SU-DHL-6 (cell line): ENCODE measurements around the gene GALNT14.

Experiments used
- CTCF ChIP-seq: fragments of 200-600 bp; sonication (generic); IDR thresholded peaks from one replicate; pipeline ENCODE4 v1.5.1; 2017; ENCODE audit warnings: antibody characterized with exemption, mild to moderate bottlenecking, low read length, moderate library complexity; ENCODE audit not compliant: insufficient read depth, poor library complexity, severe bottlenecking
- EZH2phosphoT487 ChIP-seq: fragments of 200-600 bp; sonication (generic), shearing (Covaris generic); conservative IDR thresholded peaks from 2 replicates; pipeline ENCODE4 v1.6.1; 2018; ENCODE audit warnings: mild to moderate bottlenecking, antibody characterized with exemption, low read length, moderate library complexity, mixed read lengths

- no peak for TF ChIP-seq CTCF
- TF ChIP-seq EZH2phosphoT487, result no peak
Measured at GRCh38 chr2:31176742-31177141, 38.5 kb upstream of the GALNT14 start.
